D721Med (cell line): ENCODE measurements around the gene COMMD1.
"Not testable (repeated sequence)": the region's sequence is repeated elsewhere in the genome, so short reads cannot be mapped to it uniquely, and the experiment has no call there.

Experiments
- DNase-seq: peaks from one replicate; pipeline ENCODE4 v3.0.0; 2011; ENCODE audit warnings: low spot score; ENCODE audit not compliant: insufficient read length
- FAIRE-seq: peaks from 2 replicates; lab custom pipeline; 2011; peaks lifted over from hg19 to GRCh38; lab: Jason Lieb, UNC
- CTCF ChIP-seq: IDR thresholded peaks from 2 replicates; pipeline ENCODE4 v1.5.1; 2012; ENCODE audit warnings: mild to moderate bottlenecking, control low read depth; ENCODE audit not compliant: insufficient read depth; ENCODE audit errors: missing control alignments

COMMD1 gene

GRCh38 chr2:61905372-61906185, at the start of gene COMMD1:
COMMD1 (plus strand) TSS chr2:61905674; CDS start chr2:61905679, 5 bp downstream.
- DNase-seq: no peak

DNA sequence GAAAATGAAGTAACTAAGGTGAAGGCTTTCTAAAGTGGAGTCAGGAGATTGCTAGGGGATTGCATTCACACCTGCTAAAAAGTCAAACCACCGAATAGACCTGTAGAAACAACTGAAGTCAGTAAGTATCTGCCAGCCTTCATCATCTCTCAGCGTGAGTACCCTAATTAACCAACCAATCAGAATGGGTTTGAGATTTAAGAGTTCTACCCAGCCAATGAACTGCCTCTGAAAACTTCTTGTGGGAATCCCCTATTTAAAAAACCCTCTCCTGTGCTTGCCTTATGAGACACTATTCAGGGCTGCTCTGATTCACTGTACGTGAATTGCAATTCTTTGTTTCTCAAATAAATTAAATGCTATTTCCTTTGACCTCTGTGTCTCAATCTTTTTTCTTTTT, 48.2 kb upstream of the COMMD1 start:
- no peak for TF ChIP-seq CTCF
- FAIRE-seq: no peak
- no peak for DNase-seq

More at GRCh38 chr2:61905372-61906185, at the start of gene COMMD1:
- no peak for TF ChIP-seq CTCF
- no peak for FAIRE-seq

GRCh38 chr2:61862085-61862484, 43.4 kb upstream of the COMMD1 start:
- no peak for DNase-seq
- no peak for TF ChIP-seq CTCF
- FAIRE-seq: no peak

DNA sequence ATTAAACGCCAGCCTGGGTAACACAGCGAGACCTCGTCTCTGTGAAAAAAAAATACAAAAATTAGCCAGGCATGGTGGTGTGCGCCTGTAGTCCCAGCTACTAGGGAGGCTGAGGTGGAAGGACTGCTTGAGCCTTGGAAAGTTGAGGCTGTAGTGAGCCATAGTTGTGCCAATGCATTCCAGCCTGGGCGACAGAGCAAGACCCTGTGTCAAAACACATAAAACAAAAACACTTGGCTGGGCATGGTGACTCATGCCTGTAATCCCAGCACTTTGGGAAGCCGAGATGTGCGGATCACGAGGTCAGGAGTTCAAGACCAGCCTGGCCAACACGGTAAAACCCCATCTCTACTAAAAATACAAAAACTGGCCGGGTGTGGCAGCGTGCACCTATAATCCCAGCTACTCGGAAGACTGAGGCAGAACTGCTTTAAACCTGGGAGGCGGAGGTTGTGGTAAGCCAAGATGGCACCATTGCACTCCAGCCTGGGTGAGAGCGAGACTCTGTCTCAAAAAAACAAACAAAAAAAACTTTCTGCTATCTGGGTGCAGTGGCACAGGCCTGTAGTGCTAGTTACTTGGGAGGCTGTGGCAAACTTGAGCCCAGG, 38.9 kb upstream of the COMMD1 start:
- DNase-seq, FAIRE-seq: not testable (repeated sequence)

GRCh38 chr2:61876400-61876799, 29.1 kb upstream of the COMMD1 start:
- no peak for TF ChIP-seq CTCF
- no peak for FAIRE-seq
- no peak for DNase-seq

DNA sequence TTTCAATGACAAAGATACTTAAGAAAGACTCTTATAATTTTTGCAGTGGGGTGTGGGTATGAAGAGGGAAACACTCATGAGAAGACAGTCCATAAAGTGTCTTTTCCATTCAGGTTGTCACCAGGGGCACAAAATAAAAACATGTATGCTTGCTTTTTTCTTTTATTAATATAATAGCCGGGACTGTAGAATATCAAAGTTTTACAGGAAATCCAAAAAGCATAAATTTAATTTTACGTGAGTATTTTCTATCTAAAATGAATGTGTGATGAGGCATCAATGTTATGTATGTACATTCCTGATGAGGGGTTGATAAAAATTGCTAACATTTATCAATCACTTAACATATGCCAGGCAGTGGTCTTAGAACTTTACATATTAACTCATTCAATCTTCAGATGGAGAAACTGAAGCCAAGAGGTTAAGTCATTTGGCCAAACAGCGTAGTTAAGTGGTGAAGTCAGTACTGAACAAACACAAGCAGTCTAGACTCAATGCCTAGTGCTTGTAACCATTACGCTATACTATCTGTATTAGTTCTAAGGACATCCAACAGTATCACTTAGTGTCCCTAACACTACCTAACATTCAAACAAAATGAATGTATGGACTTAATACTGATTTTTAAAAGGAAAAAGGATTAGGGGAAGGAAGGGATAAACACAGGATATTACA, 27.8 kb upstream of the COMMD1 start:
- FAIRE-seq (no peak), DNase-seq (no peak)
- no peak for TF ChIP-seq CTCF

- FAIRE-seq (no peak), DNase-seq (no peak)
- TF ChIP-seq CTCF: no peak
These were observed 26.7 kb upstream of the COMMD1 start for GRCh38 chr2:61878761-61879160.

GRCh38 chr2:61879351-61879750, 26.1 kb upstream of the COMMD1 start:
- not testable (repeated sequence) for FAIRE-seq, DNase-seq
